LNCaP clone FGC (cell line): ENCODE data around the gene KATNIP.
"Not testable (repeated sequence)": the region's sequence is repeated elsewhere in the genome, so short reads cannot be mapped to it uniquely, and the experiment has no call there.

Source experiments
- DNase-seq: peaks from one replicate; pipeline ENCODE4 v3.0.0-alpha.2; 2011; ENCODE audit warnings: low read depth
- H3K4me3 ChIP-seq: 2 replicates; pipeline ENCODE4 v1.5.1; 2011; ENCODE audit warnings: mild to moderate bottlenecking, low read depth, low read length, control low read depth
- TF ChIP-seq, protein P1 (sequence below): IDR thresholded peaks from 2 replicates; pipeline ENCODE4 v1.5.1; 2012; ENCODE audit warnings: mild to moderate bottlenecking; ENCODE audit not compliant: control insufficient read depth, insufficient read depth; ENCODE audit errors: extremely low read depth

Gene KATNIP

DNA sequence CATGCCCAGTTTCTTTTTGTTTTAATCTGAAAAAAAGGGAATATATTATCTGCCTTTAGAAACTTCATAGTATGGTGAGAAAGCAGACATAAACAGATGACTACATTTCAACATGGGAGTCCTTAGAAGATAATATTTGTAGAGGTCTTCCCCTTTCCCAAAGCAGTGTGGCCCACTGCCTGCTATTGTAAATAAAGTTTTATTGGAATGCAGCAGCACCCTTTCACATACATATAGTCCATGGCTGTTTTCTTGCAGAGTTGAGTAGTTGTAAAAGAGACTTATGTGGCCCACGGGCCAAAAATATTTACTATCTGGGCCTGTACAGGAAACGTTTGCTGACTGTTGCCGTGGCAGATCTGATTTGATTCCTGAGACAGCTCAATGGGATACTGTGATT is 8.5 kb downstream of the KATNIP start:
- TF ChIP-seq, protein P1, sequence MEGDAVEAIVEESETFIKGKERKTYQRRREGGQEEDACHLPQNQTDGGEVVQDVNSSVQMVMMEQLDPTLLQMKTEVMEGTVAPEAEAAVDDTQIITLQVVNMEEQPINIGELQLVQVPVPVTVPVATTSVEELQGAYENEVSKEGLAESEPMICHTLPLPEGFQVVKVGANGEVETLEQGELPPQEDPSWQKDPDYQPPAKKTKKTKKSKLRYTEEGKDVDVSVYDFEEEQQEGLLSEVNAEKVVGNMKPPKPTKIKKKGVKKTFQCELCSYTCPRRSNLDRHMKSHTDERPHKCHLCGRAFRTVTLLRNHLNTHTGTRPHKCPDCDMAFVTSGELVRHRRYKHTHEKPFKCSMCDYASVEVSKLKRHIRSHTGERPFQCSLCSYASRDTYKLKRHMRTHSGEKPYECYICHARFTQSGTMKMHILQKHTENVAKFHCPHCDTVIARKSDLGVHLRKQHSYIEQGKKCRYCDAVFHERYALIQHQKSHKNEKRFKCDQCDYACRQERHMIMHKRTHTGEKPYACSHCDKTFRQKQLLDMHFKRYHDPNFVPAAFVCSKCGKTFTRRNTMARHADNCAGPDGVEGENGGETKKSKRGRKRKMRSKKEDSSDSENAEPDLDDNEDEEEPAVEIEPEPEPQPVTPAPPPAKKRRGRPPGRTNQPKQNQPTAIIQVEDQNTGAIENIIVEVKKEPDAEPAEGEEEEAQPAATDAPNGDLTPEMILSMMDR, result no peak
- H3K4me3 ChIP-seq, result no peak overlapping the region
- no peak for DNase-seq

GRCh38 chr16:27558932-27559331 is 9.0 kb downstream of the KATNIP start:
- TF ChIP-seq, protein P1, result no peak
- no peak for DNase-seq
- no peak overlapping the region for H3K4me3 ChIP-seq

- DNase-seq, result no peak
- TF ChIP-seq, protein P1, result no peak
- no peak overlapping the region for H3K4me3 ChIP-seq
These were observed 11.3 kb downstream of the KATNIP start for GRCh38 chr16:27561216-27561615.

- TF ChIP-seq, protein P1, result no peak
- no peak for DNase-seq
- no peak overlapping the region for H3K4me3 ChIP-seq
These were observed 14.3 kb downstream of the KATNIP start for GRCh38 chr16:27564224-27564623.

GRCh38 chr16:27566417-27566816 is 16.5 kb downstream of the KATNIP start:
- TF ChIP-seq, protein P1, result no peak
- no peak for DNase-seq
- no peak overlapping the region for H3K4me3 ChIP-seq

DNA sequence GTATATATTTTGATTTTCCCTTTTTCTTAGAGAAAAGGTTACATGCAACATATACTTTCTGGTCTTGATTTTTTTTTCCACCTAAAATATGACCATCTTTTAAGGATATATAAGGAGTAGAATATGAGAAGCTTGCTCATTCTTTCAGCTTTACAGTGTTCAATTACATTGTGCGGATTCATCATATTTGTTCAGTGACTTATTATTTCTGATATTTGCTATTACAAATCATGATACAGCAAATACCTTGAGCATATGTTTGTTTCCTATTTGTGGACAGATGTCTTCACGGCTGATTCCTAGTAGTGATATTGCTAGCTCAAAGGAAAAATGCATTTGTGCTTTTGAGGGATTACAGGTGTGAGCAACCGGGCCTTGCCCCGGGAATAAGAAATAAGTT is 18.1 kb downstream of the KATNIP start:
- DNase-seq, result no peak
- TF ChIP-seq, protein P1, result no peak
- H3K4me3 ChIP-seq, result no peak overlapping the region

DNA sequence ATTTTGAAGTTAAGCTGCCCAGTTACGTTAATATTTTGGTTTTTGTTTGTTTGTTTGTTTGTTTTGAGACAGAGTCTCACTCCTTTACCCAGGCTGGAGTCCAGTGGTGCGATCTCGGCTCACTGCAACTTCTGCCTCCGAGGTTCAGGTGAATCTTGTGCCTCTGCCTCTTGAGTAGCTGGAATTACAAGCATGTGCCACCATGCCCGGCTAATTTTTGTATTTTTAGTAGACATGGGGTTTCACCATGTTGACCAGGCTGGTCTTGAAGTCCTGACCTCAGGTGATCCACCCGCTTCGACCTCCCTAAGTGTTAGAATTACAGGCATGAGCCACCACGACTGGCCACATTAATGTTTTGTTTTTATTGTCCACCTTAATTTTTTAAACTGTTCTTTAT is 21.0 kb downstream of the KATNIP start:
- not testable (repeated sequence) for DNase-seq

More for the DNA sequence above, 21.0 kb downstream of the KATNIP start:
- H3K4me3 ChIP-seq, result not testable (repeated sequence)
